GM10266 (cell line): ENCODE data around the gene KIT.

Experiments
- DNase-seq: peaks from one replicate; pipeline ENCODE4 v3.0.0; 2012; ENCODE audit errors: extremely low spot score
- CTCF ChIP-seq: IDR thresholded peaks from 2 replicates; pipeline ENCODE4 v1.5.1; 2012; ENCODE audit warnings: mild to moderate bottlenecking, low read depth; ENCODE audit not compliant: control insufficient read depth, insufficient read depth; ENCODE audit errors: missing control alignments

The KIT gene

GRCh38 chr4:54687887-54688841 lies 30.4 kb downstream of the KIT start:
- DNase-seq, result no peak
- TF ChIP-seq CTCF, result no peak

- TF ChIP-seq CTCF, result no peak
Observed at GRCh38 chr4:54695337-54695736, 37.6 kb downstream of the KIT start.

GRCh38 chr4:54695788-54696187 lies 38.0 kb downstream of the KIT start:
- no peak for TF ChIP-seq CTCF
- DNase-seq, result no peak

More at GRCh38 chr4:54695337-54695736, 37.6 kb downstream of the KIT start:
- no peak for DNase-seq

- no peak for DNase-seq
- TF ChIP-seq CTCF, result no peak
Observed at GRCh38 chr4:54696649-54697048, 38.9 kb downstream of the KIT start.

- DNase-seq, result no peak
- TF ChIP-seq CTCF, result no peak
Observed at GRCh38 chr4:54700986-54701385, 43.2 kb downstream of the KIT start.

GRCh38 chr4:54703182-54703581 lies 45.4 kb downstream of the KIT start:
- no peak for DNase-seq
- no peak for TF ChIP-seq CTCF

GRCh38 chr4:54707406-54707805 lies 49.6 kb downstream of the KIT start:
- no peak for DNase-seq
- no peak for TF ChIP-seq CTCF
